Activated CD4-positive, CD25-positive, alpha-beta regulatory T cell treated with anti-CD3 and anti-CD28 coated beads, Interleukin-2, amount 50 U/mL, for 16 hours (primary cell): ENCODE data around the gene CHST3.

Experiments used
- DNase-seq: peaks from one replicate; pipeline ENCODE4 v3.0.0-alpha.2; 2020; ENCODE audit warnings: low read depth, low spot score

CHST3 gene

GRCh38 chr10:72056113-72056512, 91.9 kb downstream of the CHST3 start:
- no peak for DNase-seq

GRCh38 chr10:72056932-72057751, 92.9 kb downstream of the CHST3 start:
- DNase-seq: no peak

DNA sequence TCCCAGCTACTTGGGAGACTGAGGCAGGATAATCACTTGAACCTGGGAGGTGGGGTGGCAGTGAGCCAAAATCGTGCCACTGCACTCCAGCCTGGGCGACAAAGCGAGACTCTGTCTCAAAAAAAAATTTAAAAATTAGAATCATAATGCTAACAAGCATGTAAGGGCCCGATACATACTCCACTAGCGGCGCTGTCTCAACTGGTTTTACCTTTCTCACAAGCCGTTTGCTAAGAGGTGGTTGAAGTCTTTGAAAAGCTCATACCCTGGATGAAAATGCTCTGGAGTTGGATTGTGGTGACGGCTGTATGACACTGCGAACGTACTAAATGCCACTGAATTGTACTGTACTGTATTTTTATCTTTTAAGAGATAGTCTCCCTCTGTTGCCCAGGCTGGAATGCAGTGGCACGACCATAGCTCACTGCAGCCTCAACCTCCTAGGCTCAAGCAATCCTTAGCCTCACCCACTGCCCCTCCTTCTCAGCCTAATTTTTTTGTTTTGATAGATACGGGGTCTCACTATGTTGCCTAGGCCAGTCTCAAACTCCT, 94.2 kb downstream of the CHST3 start:
- DNase-seq: no peak

GRCh38 chr10:72058989-72059842, 95.0 kb downstream of the CHST3 start:
- DNase-seq: no peak

DNA sequence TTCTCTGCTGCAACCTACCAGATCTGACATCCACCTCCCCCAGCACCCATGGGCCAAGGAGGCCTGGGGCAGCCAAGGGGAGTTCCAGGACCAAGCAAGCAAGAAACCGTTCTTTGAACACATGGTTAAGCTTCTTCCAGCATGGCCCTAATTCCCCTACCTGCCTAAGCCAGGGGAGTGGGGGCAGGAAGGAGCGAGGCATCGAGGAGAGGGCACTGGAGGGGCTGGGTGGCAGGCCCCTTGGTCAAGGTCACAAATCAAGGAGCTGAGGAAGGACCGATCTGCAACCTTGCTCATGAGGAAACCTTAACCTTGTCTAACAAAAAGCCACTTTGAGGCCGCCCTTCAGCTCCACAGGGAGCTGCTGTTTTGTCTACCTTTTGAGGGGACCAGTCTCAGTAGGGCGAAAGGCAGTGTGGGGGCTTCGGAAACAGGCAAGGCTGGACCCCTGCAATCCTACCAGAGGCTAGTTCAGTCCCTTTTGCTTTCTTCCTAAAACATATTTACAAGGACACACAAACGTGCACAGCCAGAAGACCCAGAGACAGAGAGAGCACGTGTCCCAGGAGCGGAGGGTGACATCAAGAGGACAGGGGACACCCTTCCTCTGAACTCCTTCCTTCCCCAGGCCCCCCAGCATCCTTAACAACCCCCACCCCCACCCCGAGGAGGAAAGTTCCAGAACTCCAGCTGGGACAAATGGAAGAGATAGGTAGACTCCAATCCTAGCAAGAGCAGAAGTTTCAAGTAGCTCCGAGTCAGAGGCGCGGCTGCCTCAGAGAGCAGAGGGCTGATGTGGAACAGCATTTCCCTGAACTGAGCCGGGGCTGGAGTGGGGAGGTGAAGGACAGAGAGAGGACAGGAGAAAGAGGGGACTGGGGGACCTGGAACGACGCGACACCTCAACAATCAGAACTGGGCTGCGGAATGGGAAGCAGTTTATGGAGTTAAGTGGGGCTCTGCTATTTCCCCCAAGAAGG, 95.9 kb downstream of the CHST3 start:
- DNase-seq: no peak

GRCh38 chr10:72061491-72061890, 97.3 kb downstream of the CHST3 start:
- DNase-seq: no peak

- DNase-seq: no peak
These were observed 97.7 kb downstream of the CHST3 start for GRCh38 chr10:72061930-72062329.

DNA sequence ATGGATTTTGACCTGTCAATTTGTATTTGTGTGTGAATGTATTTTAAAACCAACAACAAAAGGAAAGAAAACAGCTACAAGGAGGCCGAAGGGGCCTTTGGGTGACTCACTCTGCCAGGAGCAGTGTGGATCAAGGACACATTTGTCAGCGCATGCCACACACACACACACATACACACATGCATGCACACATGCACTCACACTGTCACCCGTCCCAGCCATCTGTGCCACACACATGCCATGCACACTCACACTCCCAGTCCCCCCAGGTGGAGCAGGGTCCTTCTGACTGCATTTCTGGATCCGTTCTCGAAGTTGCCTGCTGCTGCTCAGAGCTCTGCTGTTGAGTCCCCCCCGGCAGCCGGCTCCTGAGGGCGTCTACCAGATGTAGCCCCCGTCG, 98.2 kb downstream of the CHST3 start:
- no peak for DNase-seq
